SK-N-SH (cell line): ENCODE results near the gene PSMC3IP. TPM values are rescaled to one million over a fixed set of nuclear protein-coding genes. Genes with fewer than 3 reads are reported as not detected.

Experiments used
- CTCF ChIA-PET: fragments of 300-600, 350-600 bp; formaldehyde crosslinking; extraction: SDS; loops from one replicate; lab custom pipeline; 2021; lab: Yijun Ruan, JAX
- POLR2A ChIA-PET: fragments of 350-600 bp; sonication (Branson Sonifier 250); formaldehyde crosslinking; extraction: SDS; loops from one replicate; lab custom pipeline; 2020; ENCODE audit warnings: antibody characterized with exemption, inconsistent platforms; lab: Yijun Ruan, JAX
- DNase-seq: peaks from one replicate; pipeline ENCODE4 v3.0.0; 2012
- H2AFZ ChIP-seq: fragments of 200-600 bp; sonication (generic); 2 replicates; pipeline ENCODE4 v1.8.1; 2016; ENCODE audit warnings: antibody characterized with exemption, mild to moderate bottlenecking, low read depth
- H3F3A ChIP-seq: fragments of 200-600 bp; sonication (generic); replicated peaks from 2 replicates; pipeline ENCODE3; 2016; ENCODE audit warnings: antibody characterized with exemption, mild to moderate bottlenecking; ENCODE audit not compliant: insufficient read depth
- H3K27ac ChIP-seq, 2 experiments: fragments of 200-500 bp in 1 of 2; fragments of 200-600 bp in 1 of 2; sonication (Bioruptor generic) in 1 of 2; sonication (generic), shearing (Covaris generic) in 1 of 2; 2 replicates each; pipeline versions ENCODE4 v1.5.1 to v1.6.1; 2014 to 2016; ENCODE audit warnings: low read depth in 2 of 2, inconsistent platforms in 1 of 2, low read length in 1 of 2, mild to moderate bottlenecking in 1 of 2, mixed read lengths in 1 of 2
- H3K27me3 ChIP-seq: fragments of 200-600 bp; sonication (generic), shearing (Covaris generic); 2 replicates; pipeline ENCODE4 v1.6.1; 2016; ENCODE audit warnings: mixed run types; ENCODE audit not compliant: insufficient read depth
- H3K36me3 ChIP-seq, 2 experiments: fragments of 200-500 bp in 1 of 2; fragments of 200-600 bp in 1 of 2; sonication (Bioruptor generic) in 1 of 2; sonication (generic) in 1 of 2; replicated peaks in 1 of 2; 2 replicates each; pipeline versions ENCODE3 to v1.5.1; 2014 to 2016; ENCODE audit warnings: low read length in 1 of 2, mild to moderate bottlenecking in 1 of 2; ENCODE audit not compliant: insufficient read depth in 2 of 2, control insufficient read depth in 1 of 2
- H3K4me1 ChIP-seq, 2 experiments: fragments of 200-500 bp in 1 of 2; fragments of 200-600 bp in 1 of 2; sonication (Bioruptor generic) in 1 of 2; sonication (generic), shearing (Covaris generic) in 1 of 2; 2 replicates each; pipeline versions ENCODE4 v1.5.1 to v1.6.1; 2014 to 2016; ENCODE audit warnings: low read depth in 1 of 2, low read length in 1 of 2, mixed run types in 1 of 2; ENCODE audit not compliant: insufficient read depth in 2 of 2, control insufficient read depth in 1 of 2
- H3K4me2 ChIP-seq: fragments of 200-600 bp; sonication (generic), shearing (Covaris generic); 2 replicates; pipeline ENCODE4 v1.6.1; 2017; ENCODE audit warnings: mixed run types
- H3K4me3 ChIP-seq, 2 experiments: fragments of 200-500 bp in 1 of 2; fragments of 200-600 bp in 1 of 2; sonication (Bioruptor generic) in 1 of 2; sonication (generic), shearing (Covaris generic) in 1 of 2; 2 replicates each; pipeline versions ENCODE4 v1.5.1 to v1.8.1; 2014 to 2016; ENCODE audit warnings: low read depth in 2 of 2, inconsistent platforms in 1 of 2, low read length in 1 of 2, mild to moderate bottlenecking in 1 of 2, mixed read lengths in 1 of 2, moderate library complexity in 1 of 2
- H3K79me2 ChIP-seq: fragments of 200-600 bp; sonication (generic); 2 replicates; pipeline ENCODE4 v1.8.1; 2017; ENCODE audit warnings: mild to moderate bottlenecking; ENCODE audit not compliant: insufficient read depth
- H3K9ac ChIP-seq: fragments of 200-600 bp; sonication (generic); 2 replicates; pipeline ENCODE4 v1.6.1; 2017; ENCODE audit warnings: mixed run types
- H3K9me2 ChIP-seq: fragments of 200-600 bp; sonication (generic); 2 replicates; pipeline ENCODE4 v1.6.1; 2017; ENCODE audit warnings: mixed run types
- H3K9me3 ChIP-seq: fragments of 200-600 bp; sonication (generic); 2 replicates; pipeline ENCODE4 v1.6.1; 2017; ENCODE audit warnings: mixed run types, mild to moderate bottlenecking, moderate library complexity
- H4K20me1 ChIP-seq: fragments of 200-600 bp; sonication (generic); 2 replicates; pipeline ENCODE4 v1.6.1; 2017; ENCODE audit warnings: mild to moderate bottlenecking, mixed run types; ENCODE audit not compliant: insufficient read depth
- CHD2 ChIP-seq: fragments of 150-350 bp; IDR thresholded peaks from 2 replicates; pipeline ENCODE4 v1.6.1; 2018; ENCODE audit warnings: low read length; ENCODE audit not compliant: partially characterized antibody
- ELF1 ChIP-seq: IDR thresholded peaks from 2 replicates; pipeline ENCODE4 v1.4.0; 2012
- EZH2phosphoT487 ChIP-seq: fragments of 200-600 bp; sonication (generic); IDR thresholded peaks from 2 replicates; pipeline ENCODE4 v1.6.1; 2017; ENCODE audit warnings: low read depth, mixed run types, mild to moderate bottlenecking, antibody characterized with exemption, moderate library complexity, borderline replicate concordance
- FOSL2 ChIP-seq: IDR thresholded peaks from 2 replicates; pipeline ENCODE4 v1.4.0; 2012; ENCODE audit warnings: low read depth, mild to moderate bottlenecking, moderate library complexity, borderline replicate concordance
- FOXJ3 ChIP-seq: sonication (generic); formaldehyde crosslinking; IDR thresholded peaks from 2 replicates; pipeline ENCODE4 v1.5.1; 2020; ENCODE audit warnings: mild to moderate bottlenecking, missing genetic modification reagents
- FOXM1 ChIP-seq: IDR thresholded peaks from 2 replicates; pipeline ENCODE4 v1.4.0; 2012; ENCODE audit warnings: low read depth, mild to moderate bottlenecking
- GABPA ChIP-seq: IDR thresholded peaks from 2 replicates; pipeline ENCODE4 v1.4.0; 2012; ENCODE audit warnings: low read depth, mild to moderate bottlenecking
- MAX ChIP-seq: IDR thresholded peaks from 2 replicates; pipeline ENCODE4 v1.4.0; 2012; ENCODE audit warnings: low read depth
- MXI1 ChIP-seq: IDR thresholded peaks from 2 replicates; pipeline ENCODE4 v1.6.1; 2012; ENCODE audit warnings: mild to moderate bottlenecking, low read depth, low read length, improper control_type of control experiment
- NFIC ChIP-seq: IDR thresholded peaks from 2 replicates; pipeline ENCODE4 v1.4.0; 2012; ENCODE audit warnings: borderline replicate concordance
- NRF1 ChIP-seq: IDR thresholded peaks from 2 replicates; pipeline ENCODE4 v1.6.1; 2012; ENCODE audit warnings: low read depth, mild to moderate bottlenecking, low read length
- RAD21 ChIP-seq: IDR thresholded peaks from 2 replicates; pipeline ENCODE4 v1.6.1; 2012; ENCODE audit warnings: mild to moderate bottlenecking, low read length
- RCOR1 ChIP-seq: fragments of 150-350 bp; IDR thresholded peaks from 2 replicates; pipeline ENCODE4 v1.6.1; 2017; ENCODE audit warnings: antibody characterized with exemption, low read length
- SIN3A ChIP-seq: IDR thresholded peaks from 2 replicates; pipeline ENCODE4 v1.6.1; 2012; ENCODE audit warnings: low read depth, mild to moderate bottlenecking, low read length, moderate library complexity, borderline replicate concordance
- SMC3 ChIP-seq: IDR thresholded peaks from 2 replicates; pipeline ENCODE4 v1.6.1; 2012; ENCODE audit warnings: low read depth, low read length, improper control_type of control experiment
- TAF1 ChIP-seq: IDR thresholded peaks from 2 replicates; pipeline ENCODE4 v1.6.1; 2012; ENCODE audit warnings: low read depth, mild to moderate bottlenecking, low read length, moderate library complexity, borderline replicate concordance
- USF1 ChIP-seq: IDR thresholded peaks from 2 replicates; pipeline ENCODE4 v1.4.0; 2012; ENCODE audit warnings: low read depth, borderline replicate concordance
- YY1 ChIP-seq: IDR thresholded peaks from 2 replicates; pipeline ENCODE4 v1.4.0; 2012; ENCODE audit warnings: low read depth, mild to moderate bottlenecking
- WGBS: methylation state at CpG from one replicate; pipeline ENCODE4 v1.1.6; 2017; ENCODE audit warnings: low lambda C conversion rate; 5-methylcytosine and 5-hydroxymethylcytosine counted together
- polyA plus RNA-seq, 3 experiments: library from polyadenylated mRNA; depleted of rRNA; stranded (reverse); fragments of >200 nt; gene quantifications; 2 replicates each; pipeline ENCODE4 v1.2.3, GENCODE V29; 2012
- TF ChIP-seq, protein P1 (sequence below): IDR thresholded peaks from 2 replicates; pipeline ENCODE4 v1.6.1; 2012; ENCODE audit warnings: mild to moderate bottlenecking, low read depth, low read length, moderate library complexity
- TF ChIP-seq, protein P2 (sequence below): IDR thresholded peaks from 2 replicates; pipeline ENCODE4 v1.4.0; 2012; ENCODE audit warnings: low read depth, borderline replicate concordance
- TF ChIP-seq, protein P3 (sequence below): fragments of 150-350 bp; IDR thresholded peaks from 2 replicates; pipeline ENCODE4 v1.6.1; 2017; ENCODE audit warnings: antibody characterized with exemption, low read length, low read depth, borderline replicate concordance

PSMC3IP gene
- polyA plus RNA-seq, 1 of the 3 experiments (the other 2 are of a cell fraction), result 17.3 TPM

DNA sequence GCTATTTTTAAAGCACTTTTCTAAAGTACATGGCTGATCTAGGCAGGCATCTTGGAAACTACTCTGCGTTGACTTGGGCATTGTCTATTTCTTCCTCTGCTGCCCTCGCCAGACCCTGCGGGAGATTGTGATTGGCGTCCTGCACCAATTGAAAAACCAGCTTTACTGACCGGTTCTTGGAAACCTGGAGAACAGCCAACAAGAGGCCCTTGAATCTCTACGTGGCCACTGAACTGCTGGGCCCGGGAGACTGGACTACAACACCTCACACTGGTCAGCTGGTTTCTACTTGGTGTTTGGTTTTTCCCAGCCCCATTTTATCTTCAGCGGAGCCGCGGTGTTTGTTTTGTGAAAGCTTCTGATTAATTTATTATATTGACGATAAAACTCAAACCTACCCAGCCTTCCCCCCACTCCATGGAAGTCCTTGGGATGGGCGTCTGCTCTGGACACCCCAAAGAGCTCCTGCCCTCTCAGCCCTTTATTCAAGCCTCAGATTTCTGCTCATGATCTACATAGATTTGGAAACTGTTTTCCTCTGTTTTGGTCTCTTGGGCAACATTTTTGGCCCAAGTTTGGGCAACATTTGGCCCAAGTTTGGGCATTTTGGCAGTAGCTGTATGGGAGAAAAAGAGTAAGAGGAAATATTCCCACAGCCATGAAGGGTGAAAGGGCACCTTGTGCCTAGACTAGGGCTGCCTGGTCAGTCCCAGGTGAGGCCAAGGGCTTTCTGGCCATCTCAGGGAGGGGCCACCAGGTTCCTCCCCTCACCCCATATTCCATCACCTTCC, 5.9 kb downstream of the PSMC3IP start (continued):
- TF ChIP-seq, protein P1, sequence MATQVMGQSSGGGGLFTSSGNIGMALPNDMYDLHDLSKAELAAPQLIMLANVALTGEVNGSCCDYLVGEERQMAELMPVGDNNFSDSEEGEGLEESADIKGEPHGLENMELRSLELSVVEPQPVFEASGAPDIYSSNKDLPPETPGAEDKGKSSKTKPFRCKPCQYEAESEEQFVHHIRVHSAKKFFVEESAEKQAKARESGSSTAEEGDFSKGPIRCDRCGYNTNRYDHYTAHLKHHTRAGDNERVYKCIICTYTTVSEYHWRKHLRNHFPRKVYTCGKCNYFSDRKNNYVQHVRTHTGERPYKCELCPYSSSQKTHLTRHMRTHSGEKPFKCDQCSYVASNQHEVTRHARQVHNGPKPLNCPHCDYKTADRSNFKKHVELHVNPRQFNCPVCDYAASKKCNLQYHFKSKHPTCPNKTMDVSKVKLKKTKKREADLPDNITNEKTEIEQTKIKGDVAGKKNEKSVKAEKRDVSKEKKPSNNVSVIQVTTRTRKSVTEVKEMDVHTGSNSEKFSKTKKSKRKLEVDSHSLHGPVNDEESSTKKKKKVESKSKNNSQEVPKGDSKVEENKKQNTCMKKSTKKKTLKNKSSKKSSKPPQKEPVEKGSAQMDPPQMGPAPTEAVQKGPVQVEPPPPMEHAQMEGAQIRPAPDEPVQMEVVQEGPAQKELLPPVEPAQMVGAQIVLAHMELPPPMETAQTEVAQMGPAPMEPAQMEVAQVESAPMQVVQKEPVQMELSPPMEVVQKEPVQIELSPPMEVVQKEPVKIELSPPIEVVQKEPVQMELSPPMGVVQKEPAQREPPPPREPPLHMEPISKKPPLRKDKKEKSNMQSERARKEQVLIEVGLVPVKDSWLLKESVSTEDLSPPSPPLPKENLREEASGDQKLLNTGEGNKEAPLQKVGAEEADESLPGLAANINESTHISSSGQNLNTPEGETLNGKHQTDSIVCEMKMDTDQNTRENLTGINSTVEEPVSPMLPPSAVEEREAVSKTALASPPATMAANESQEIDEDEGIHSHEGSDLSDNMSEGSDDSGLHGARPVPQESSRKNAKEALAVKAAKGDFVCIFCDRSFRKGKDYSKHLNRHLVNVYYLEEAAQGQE, result no peak
- no peak for TF ChIP-seq ELF1
- TF ChIP-seq, all 33 proteins: peak for 0

GRCh38 chr17:42568341-42569111, 9.0 kb downstream of the PSMC3IP start:
- Histone ChIP-seq H3K4me2 (no peak overlapping the region; the same call in none of the 2 replicates), H3K9me3 (no peaks in the 10 kb centered on the region), H3K4me3 (no peak overlapping the region; a peak in 1 of 4 replicates), H3K9ac (no peak overlapping the region), H3K4me1 (peaks cover 4 to 18% of the 10 kb centered on the region in 2 experiments; a peak in 2 of 4 replicates), H3K27me3 (no peaks in the 10 kb centered on the region), H3K27ac (no peak overlapping the region), H4K20me1 (no peaks in the 10 kb centered on the region), H3K79me2 (peaks cover 70% of the 10 kb centered on the region), H3K9me2 (no peaks in the 10 kb centered on the region), H3K36me3 (peaks cover 49 to 72% of the 10 kb centered on the region in 2 experiments), H3F3A (peaks cover 43% of the 10 kb centered on the region), H2AFZ (no peak overlapping the region)
- TF ChIP-seq RAD21 (no peak), FOXM1 (no peak), SIN3A (no peak), NFIC (no peak), CHD2 (no peak), NRF1 (no peak), YY1 (no peak), EZH2phosphoT487 (no peak), RCOR1 (no peak), MAX (no peak), MXI1 (no peak), SMC3 (no peak), TAF1 (no peak), GABPA (no peak), FOSL2 (no peak), FOXJ3 (CRISPR knock-in tag) (no peak), USF1 (no peak)
- TF ChIP-seq, protein P2, sequence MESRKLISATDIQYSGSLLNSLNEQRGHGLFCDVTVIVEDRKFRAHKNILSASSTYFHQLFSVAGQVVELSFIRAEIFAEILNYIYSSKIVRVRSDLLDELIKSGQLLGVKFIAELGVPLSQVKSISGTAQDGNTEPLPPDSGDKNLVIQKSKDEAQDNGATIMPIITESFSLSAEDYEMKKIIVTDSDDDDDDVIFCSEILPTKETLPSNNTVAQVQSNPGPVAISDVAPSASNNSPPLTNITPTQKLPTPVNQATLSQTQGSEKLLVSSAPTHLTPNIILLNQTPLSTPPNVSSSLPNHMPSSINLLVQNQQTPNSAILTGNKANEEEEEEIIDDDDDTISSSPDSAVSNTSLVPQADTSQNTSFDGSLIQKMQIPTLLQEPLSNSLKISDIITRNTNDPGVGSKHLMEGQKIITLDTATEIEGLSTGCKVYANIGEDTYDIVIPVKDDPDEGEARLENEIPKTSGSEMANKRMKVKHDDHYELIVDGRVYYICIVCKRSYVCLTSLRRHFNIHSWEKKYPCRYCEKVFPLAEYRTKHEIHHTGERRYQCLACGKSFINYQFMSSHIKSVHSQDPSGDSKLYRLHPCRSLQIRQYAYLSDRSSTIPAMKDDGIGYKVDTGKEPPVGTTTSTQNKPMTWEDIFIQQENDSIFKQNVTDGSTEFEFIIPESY, result no peak
- TF ChIP-seq, protein P3, sequence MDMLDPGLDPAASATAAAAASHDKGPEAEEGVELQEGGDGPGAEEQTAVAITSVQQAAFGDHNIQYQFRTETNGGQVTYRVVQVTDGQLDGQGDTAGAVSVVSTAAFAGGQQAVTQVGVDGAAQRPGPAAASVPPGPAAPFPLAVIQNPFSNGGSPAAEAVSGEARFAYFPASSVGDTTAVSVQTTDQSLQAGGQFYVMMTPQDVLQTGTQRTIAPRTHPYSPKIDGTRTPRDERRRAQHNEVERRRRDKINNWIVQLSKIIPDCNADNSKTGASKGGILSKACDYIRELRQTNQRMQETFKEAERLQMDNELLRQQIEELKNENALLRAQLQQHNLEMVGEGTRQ, result no peak
- CTCF ChIA-PET, result interaction anchor here (1.1 to 8.3 kb wide), 4 partner anchors 10 to 111 kb away, joined by 3 to 51 read pairs (median 25); partner anchors contain the start of gene PSMC3IP
- no peak for DNase-seq
- POLR2A ChIA-PET, result interaction anchor here (1.2 kb wide), 1 partner anchor 9 kb away, joined by 4 read pairs; the partner anchor contains the start of gene PSMC3IP
- WGBS, result 86% methylated on average over 13 of the region's 14 CpGs
